HUDEP-2 (cell line): ENCODE results near the gene ERN2.

Experiments used
- DNase-seq, 76 experiments: peaks; one replicate each; lab custom pipeline; 2025; ENCODE audit not compliant: unreplicated experiment in 76 of 76; lab: John Stamatoyannopoulos, UW

ERN2 gene

DNA sequence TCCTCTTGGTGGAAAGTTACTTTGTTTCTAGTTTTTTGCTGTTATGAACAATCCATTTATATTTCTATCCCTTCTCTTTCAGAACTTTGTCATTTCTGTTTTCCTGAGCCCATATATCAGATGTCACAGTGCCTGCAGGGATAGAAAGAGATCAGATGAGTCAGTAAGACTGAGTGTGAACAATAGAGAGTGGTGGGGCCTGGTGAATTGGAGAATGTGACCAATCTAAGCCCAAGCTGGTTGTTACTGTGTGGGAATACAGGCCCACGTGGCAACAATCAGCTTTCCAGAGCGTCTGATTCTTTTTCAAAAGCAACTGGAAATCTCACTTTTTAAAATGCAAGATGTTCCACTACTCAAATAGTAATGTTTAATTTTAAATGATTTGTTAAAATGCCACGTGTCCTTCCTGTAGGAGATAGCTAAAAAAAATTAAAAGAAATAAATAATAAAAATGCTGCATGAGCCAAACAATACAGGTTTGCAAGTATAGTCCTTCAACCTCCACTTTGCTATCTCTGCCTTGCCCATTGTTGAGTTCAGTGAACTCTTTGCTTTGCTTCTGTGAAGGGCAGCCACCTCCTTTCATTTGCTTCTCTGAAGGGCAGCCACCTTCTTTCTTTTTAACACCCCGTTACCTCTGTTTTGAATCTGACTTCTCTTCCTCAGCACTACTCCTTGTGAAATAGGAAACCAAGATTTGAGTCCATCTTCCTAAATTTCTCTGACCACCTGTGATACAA is 62.2 kb downstream of the ERN2 start:
- DNase-seq = no peak

DNA sequence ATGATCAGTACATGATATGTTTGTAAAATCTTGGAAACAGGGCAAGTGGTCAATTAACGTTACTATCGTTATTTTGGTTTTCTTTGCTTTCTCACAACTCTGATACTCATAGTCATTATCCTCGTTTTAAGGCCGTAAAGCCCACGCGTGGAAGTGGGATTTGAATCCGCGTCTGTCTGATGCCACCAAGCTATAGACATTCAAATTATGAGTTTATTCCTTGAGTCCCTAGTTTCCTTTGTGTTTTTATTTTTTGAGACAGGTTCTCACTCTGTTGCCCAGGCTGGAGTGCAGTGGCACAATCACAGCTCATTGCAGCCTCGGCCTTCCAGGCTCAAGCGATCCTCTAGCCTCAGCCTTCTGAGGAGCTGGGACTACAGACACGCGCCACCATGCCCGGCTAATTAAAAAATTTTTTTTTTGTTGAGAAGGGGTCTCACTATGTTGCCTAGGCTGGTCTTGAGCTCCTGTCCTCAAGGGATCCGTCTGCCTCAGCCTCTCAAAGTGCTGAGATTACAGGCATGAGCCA is 70.7 kb downstream of the ERN2 start:
- no peak for DNase-seq

DNA sequence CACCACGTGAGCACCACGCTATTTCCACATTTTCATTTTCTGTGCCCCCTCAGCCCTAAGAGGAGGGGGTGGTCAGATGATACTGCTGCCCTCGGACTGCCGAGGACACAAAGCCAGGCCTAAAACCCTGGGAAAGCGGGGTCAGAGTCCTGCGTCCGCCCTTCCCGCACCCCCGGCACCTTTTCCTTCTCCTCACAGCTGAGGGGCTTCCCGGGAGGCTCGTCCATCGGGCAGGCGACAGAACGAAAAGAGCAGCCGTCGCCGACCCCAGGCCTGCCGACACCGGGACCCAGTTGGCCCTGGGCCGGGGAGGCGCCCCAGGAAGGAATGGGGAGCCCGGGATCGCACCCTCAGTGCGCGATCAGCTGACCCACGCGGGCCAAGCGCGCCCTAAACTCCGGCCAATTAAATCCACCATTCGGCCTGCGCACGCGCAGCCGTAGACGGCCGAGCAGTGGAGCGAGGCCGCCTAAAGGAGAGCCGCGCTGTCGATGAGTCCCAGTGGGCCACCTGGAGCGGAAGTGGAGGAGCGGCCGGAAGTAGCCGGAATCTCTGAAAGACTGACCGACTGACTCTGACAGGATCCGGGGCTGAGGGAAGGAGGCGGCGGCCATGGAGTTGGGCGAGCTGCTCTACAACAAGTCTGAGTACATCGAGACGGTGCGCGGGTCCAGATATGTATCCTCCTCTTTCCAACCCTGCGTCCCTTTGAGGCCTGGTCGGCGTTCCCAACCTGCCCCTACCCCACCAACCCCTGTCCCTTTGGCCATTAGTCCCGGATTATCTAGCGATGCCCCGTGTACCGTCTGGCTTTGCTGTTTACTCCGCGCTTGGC is 71.9 kb downstream of the ERN2 start, which contains the start of the genes DCTN5 and PALB2:
DCTN5 (plus strand) TSS at position 536 of the 835 bp plus-strand sequence; CDS start at position 613, 77 bp downstream.
PALB2 (minus strand) TSS at position 380 of the 835 bp plus-strand sequence; CDS start at position 227, 153 bp downstream.
- peak in 75 of 76 experiments; percentile 20 to 95 (median 87) for DNase-seq

DNA sequence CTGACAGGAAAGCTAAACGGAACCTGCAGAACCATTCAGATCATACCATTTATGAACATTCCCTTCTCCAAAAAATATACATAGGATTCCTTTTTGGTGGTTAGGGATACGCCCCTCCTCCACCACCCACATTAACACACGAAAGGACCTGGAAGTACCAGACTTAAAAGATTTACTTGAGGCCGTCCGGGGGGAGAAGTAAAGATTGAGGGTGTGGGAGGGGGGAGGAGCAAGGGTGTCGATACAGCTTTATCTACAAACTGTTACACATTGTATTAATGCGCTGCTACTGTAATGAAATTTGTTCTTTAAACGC is 72.4 kb downstream of the ERN2 start:
- DNase-seq = peak in 8 of 76 experiments; percentile 4 to 40 (median 16)
